ENCODE data around the gene DENND1A. TPM values are rescaled to one million over a fixed set of nuclear protein-coding genes. Genes with fewer than 3 reads are reported as not detected.

DENND1A gene
- total RNA-seq, 2 donors from 2014 or later, result 22.8 to 24.4 TPM

DNA sequence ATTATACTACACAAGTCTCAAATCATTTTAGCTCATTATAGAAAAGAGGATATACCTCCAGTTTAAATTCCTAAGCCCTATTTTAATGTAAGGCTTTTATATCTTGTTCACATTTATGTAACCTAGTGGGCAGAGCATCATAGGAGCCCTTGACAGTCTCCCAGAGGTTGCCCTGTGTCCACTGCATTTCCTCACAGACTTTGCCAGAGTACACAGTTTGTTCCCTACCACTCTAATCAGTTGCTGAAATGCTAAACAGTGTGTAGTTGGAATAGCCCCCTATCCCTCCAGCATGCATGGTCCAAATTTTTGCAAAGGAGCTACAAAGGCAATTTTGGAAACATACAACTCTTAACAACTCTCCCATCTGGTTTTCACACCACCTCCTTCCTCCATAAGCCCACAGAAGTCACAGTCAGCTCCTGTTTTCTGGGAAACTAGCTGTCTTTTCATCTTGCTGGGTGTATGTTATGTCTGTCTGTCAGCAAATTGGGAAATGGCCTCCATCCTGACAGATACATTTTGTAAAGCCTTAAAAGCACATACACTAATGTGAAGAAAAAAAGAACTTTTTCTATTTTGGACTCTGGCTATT is 212.2 kb downstream of the DENND1A start:
- DNase-seq (ENCODE audit: low spot score), result no peak
- intact Hi-C loops (cut with DNase I), result no loop called here

DNA sequence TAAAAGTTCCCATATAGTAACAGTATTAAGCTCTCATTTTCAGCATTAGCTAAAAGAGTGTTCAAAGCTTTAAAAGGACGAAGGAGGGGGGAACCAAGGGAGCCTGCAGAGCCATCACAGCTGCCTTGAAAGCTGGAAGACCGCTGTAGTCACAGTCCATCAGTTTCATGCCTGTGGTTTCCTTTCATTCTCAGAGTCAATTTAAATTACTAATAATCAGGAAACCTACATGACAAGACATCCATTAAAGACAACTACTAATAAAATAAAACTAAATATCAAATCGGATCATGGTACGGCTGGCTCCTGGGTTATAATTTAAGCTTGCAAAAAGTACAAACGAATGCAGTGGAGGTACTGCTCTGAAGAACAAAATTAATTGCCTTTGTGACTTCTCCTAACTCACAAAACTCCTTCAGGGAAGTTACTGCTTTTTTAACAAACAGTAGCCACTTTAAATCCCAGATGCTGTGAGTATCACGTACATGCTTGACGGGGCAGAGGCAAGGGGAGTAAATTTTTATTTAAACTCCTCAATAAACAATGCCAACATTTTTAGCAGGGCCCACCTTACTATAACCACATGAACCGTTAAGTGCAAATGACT is 213.5 kb downstream of the DENND1A start:
- intact Hi-C loops (cut with DNase I), result no loop called here
- no peak for DNase-seq (ENCODE audit: low spot score)

GRCh38 chr9:123715258-123715657 is 214.7 kb downstream of the DENND1A start:
- no peak for DNase-seq (ENCODE audit: low spot score)
- intact Hi-C loops (cut with DNase I), result no loop called here

DNA sequence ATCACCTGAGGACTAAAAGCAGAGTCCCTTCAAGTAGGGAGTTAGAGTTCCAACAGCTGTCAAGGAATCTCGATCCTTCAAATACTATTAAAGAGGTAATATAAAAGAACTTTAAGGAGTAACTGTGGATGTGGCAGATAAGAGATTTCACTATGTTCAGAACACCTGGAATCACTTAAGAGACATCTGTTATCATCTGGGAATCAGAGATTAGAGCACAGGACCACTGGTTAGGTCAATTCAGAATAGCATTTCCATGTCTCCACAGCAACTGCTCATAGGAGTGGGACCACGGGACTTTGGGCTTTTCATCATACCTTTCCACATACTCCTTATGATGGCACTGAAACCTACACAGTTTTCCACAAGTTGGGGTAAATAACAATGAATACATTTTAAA is 216.6 kb downstream of the DENND1A start:
- no peak for DNase-seq (ENCODE audit: low spot score)
- intact Hi-C loops (cut with DNase I), result no loop called here

DNA sequence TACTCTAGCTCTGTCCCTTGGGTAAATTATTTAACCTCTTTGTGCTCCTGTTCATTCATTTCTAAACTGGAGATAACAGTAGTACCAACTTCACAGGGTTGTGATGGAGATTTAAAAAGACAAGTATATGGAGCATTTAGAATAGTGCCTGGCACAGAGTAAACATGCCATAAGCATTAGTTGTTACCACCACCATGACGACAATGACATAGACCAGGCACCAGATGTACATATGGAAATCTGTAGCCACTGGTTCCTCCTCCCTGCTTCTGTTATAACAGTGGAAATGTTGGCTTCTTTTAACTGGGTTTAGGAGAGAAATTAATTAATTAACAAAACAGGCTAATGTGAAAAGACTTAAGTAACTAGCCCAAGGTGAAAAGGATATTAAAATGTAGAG is 217.5 kb downstream of the DENND1A start:
- intact Hi-C loops (cut with DNase I), result no loop called here
- no peak for DNase-seq (ENCODE audit: low spot score)

DNA sequence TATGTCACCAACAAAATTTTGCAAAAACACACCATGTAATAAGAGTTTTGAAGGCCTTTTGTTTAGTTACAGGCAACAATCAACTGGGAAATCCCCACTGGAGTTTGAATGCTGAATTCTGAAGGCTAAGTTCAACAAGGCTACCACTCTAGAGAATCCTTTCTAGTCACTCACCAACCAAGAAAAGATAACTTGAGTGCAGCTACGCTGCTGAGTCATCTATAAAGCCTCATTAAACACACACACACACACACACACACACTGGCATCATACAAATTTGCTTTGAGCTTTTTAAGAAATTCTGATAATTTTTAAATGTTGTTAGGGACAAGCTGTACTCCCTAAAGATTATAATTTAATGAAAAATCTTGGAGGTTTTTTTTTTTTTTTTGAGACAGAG is 219.6 kb downstream of the DENND1A start:
- intact Hi-C loops (cut with DNase I), result no loop called here
- no peak for DNase-seq (ENCODE audit: low spot score)

- no peak for DNase-seq (ENCODE audit: low spot score)
- intact Hi-C loops (cut with DNase I), result no loop called here
These were observed 227.4 kb downstream of the DENND1A start for GRCh38 chr9:123702483-123702882.

DNA sequence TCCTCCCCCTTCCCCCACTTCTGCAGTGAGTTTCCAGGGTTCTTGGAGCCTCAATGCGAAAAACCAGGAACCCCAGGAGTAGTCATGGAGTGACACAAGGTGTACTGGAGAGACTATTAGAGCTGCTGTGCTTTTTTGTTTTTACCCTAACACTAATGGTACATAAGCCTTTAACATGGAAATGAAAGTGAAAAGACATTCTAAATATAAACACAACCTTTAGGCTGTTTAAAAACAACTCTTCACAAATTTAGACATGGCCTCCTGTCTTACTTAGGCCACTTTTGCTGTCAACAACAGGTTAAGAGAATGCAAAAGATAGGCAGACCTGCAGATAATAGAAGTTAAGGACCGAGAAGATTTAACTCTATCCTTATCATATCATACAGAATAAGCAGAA is 232.2 kb downstream of the DENND1A start:
- intact Hi-C loops (cut with DNase I), result no loop called here
- DNase-seq (ENCODE audit: low spot score), result no peak

DNA sequence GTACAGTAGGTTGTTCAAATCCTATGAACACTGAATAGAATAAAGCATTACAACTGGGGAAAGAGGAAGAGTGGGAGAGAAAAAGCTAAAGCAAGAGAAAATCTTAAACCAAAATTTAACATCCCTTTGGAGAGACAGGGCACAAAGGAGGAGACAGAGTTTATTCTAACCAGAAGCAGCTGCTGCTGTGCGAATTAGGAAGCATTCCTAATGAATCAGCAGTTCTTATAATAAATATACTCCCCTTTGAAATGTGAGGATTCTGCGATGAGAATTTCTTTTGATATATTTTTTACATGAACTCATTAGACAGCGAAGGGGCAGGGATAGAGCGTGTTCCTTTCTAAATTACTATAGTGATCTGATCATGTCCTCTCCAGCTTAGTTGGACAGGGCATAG is 233.4 kb downstream of the DENND1A start:
- DNase-seq (ENCODE audit: low spot score), result no peak

DNA sequence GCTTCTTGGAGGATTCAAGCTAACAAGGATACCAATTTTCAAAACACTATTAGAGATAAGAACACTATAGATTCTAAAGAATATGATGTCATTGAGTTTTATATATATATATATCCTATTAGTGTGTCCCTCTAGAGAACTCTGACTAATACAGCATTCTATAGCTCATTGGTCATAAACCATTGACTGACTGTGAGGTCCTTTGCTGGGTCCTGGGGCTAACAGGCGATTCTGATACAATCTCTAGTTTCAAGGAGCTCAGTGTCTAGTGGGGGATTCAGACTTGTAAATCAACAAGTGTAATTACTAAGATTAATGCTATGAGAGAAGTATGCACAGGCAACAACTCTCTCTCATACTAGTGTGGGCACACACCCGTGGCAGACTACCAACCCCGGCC is 234.5 kb downstream of the DENND1A start:
- no peak for DNase-seq (ENCODE audit: low spot score)
- intact Hi-C loops (cut with DNase I), result no loop called here

More for the DNA sequence above, 233.4 kb downstream of the DENND1A start:
- intact Hi-C loops (cut with DNase I), result no loop called here

DNA sequence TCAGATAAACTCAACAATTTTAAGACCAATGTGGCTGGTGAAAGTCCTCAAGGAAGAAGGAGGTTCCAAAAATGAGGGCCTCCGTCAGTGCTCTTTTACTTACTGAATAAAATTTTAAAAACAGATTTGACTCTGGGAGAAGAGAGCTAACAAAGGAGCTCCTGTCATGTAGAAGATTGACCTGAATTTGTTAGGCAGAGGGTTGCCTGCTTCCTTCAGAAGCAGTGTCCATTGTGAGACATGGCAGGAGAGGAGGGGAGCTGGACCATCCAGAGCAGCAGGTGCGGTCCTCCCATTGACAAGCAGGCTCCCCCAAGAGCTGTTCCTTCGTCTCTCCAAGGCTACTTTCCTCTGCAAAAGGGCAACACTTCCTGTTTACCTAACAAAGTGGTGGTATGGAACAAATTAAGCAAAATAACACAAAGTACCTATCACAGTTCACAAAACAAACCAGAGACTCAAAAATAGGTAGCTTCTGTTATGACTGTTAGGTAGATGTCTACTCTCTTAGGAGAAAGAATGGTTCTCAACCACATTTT is 238.1 kb downstream of the DENND1A start:
- intact Hi-C loops (cut with DNase I), result no loop called here
- DNase-seq (ENCODE audit: low spot score), result no peak

DNA sequence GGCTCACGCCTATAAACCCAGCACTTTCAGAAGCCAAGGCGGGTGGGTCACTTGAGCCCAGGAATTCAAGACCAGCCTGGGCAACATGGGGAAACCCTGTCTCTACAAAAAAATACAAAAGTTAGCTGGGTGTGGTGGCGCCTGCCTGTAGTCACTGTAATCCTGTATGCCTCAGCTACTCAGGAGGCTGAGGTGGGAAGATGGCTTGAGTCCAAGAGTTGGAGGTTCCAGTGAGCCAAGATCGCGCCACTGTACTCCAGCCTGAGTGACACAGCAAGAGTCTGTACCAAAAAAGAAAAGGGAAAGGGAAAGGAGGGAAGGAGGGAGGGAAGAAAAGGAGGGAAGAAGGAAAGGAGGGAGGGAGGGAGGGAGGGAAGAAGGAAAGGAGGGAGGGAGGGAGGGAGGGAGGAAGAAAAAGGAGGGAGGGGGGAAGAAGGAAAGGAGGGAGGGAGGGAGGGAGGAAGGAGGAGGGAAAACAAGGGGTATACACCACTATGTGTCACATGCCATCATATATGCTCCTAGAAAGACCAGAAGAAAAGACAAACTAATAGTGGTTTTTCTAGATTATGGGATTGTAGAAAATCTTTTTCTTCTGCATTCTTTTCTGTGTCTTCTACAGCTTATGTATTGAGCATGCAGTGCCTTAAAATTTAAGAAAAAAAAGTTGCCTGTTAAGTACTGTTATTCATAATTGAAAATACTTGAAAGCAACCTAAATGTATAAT is 240.1 kb downstream of the DENND1A start:
- intact Hi-C loops (cut with DNase I), result no loop called here
- DNase-seq (ENCODE audit: low spot score), result no peak

GRCh38 chr9:123687246-123687751 is 242.6 kb downstream of the DENND1A start:
- intact Hi-C loops (cut with DNase I), result no loop called here
- DNase-seq (ENCODE audit: low spot score), result no peak

GRCh38 chr9:123686829-123687192 is 243.1 kb downstream of the DENND1A start:
- DNase-seq (ENCODE audit: low spot score), result no peak
- intact Hi-C loops (cut with DNase I), result no loop called here

DNA sequence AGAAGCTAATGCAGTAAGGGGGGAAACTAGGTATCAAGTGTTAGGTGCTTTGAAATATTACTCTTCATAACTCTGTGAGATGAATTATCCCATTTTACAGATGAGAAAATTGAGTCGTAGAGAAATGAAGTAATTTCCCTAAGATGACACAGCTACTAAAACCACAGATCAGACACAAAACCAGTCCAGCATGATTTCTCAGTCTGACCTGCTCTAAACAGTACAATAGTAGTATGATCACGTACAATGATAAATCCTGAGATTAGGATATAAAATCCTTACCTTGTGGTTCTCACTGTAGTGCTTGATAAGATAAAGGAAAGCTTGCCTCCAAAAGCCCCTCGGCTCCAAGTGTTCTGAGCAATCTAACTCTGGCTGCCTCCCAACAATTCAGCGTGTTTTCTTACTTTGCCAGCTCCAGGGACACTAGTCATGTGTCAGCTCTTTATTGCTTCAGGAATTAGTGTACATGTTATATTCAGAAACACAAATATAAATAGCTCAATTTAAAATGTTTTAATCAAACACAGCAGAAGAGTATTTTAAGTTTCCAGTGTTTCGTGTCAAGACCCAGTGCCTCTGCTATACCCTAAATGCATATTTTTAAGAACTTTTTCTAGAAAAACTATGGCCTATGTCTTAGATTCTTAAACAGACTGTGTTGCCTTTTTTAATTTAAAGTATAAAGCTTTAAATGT is 243.6 kb downstream of the DENND1A start:
- intact Hi-C loops (cut with DNase I), result no loop called here
- no peak for DNase-seq (ENCODE audit: low spot score)

DNA sequence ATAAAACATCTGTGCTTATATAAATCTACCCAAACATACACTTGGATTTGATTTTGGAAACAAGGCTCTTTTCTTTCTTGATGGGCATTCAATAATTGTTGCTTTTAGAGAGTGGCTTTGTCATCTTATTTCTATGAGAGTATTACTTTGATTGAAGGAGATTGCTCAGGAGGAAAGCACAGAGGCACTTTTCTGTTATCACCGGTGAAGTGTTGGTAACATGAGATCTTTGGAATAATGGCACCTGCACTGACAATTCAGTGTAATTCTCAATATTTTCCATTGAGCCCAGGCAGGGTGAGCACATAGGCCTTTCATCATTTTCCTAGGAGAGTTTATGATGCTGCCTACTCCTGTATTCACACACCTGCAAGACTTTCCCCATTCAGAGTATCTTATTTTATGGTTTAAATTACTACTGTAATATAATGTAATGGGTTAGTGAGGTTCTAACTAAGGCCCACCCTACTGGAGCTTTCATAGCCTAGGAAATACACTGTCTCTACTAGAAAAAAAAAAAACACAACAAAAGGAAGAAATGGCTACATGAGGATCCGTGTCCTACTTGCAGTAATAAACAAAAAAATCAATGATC is 244.3 kb downstream of the DENND1A start:
- intact Hi-C loops (cut with DNase I), result no loop called here
- no peak for DNase-seq (ENCODE audit: low spot score)

- no peak for DNase-seq (ENCODE audit: low spot score)
- intact Hi-C loops (cut with DNase I), result no loop called here
These were observed 245.4 kb downstream of the DENND1A start for GRCh38 chr9:123684393-123685149.

DNA sequence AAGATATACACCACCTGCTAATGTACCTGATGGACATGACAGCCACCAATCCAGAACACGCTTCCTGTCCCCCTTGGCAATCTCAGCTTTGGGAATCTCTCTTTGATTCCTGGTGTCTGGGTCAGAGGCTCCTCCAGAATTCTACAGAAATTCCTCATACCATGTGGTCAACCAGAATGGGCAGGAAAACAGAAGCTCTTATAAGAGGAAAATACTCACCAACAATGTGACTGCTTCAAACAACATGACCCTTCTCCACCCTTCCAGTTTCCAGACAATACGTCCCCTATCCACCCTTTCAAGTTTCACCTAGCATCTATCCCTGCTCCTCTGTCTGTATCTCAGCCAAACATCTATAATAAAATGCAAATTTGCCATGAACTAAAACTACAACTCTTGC is 247.2 kb downstream of the DENND1A start:
- intact Hi-C loops (cut with DNase I), result no loop called here
- no peak for DNase-seq (ENCODE audit: low spot score)

DNA sequence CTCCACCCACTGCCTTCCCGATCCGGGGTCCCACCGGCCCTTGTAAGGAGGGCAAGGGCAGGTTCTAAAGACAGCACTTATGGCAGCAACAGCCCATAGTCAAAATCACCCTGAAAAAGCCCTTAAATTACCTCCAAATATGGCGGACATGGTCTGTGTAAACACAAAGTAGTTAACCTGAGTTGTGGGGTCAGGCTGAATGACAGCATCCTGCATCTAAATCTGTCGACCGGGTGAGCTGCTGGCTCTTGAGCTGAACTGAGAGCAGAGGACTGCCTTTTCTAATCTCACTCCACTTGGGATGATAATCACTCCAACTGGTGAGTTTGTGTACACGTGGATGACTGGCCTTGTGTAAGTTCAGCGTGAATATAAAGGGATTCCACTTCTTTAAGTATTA is 249.6 kb downstream of the DENND1A start:
- intact Hi-C loops (cut with DNase I), result no loop called here
- no peak for DNase-seq (ENCODE audit: low spot score)

Measured in posterior vena cava (tissue), 2 donors.